Limb (tissue), 2 donors: ENCODE measurements around the gene RABL6.
"Not testable (repeated sequence)": the region's sequence is repeated elsewhere in the genome, so short reads cannot be mapped to it uniquely, and the experiment has no call there.

ENCODE experiments used
- DNase-seq, 2 donors: peaks; one replicate each; pipeline ENCODE4 v3.0.0-alpha.2; 2016; ENCODE audit errors: extremely low spot score in 2 of 2

RABL6 gene

GRCh38 chr9:136795000-136795348 is 12.8 kb upstream of the RABL6 start:
- DNase-seq: no peak

- no peak for DNase-seq
Observed at GRCh38 chr9:136796238-136796774, 11.4 kb upstream of the RABL6 start, which contains the start of gene CCDC183. Gene CCDC183 (plus strand): TSS chr9:136796338. CDS start chr9:136796398, 60 bp downstream.

GRCh38 chr9:136796775-136797347 is 10.9 kb upstream of the RABL6 start:
- DNase-seq: not testable (repeated sequence)

GRCh38 chr9:136798708-136799078 is 9.1 kb upstream of the RABL6 start:
- no peak for DNase-seq

- no peak for DNase-seq
Observed at GRCh38 chr9:136799079-136799853, 8.5 kb upstream of the RABL6 start.

- peak in 1 of 2 donors; percentile 88 for DNase-seq
Observed at GRCh38 chr9:136799854-136800657, 7.7 kb upstream of the RABL6 start.

- DNase-seq: no peak
Observed at GRCh38 chr9:136802321-136802720, 5.4 kb upstream of the RABL6 start.

- not testable (repeated sequence) for DNase-seq
Observed at GRCh38 chr9:136803009-136803550, 4.7 kb upstream of the RABL6 start.

- no peak for DNase-seq
Observed at GRCh38 chr9:136803551-136804508, 3.9 kb upstream of the RABL6 start.

- DNase-seq: no peak
Observed at GRCh38 chr9:136804509-136805206, 3.1 kb upstream of the RABL6 start.

GRCh38 chr9:136805207-136805740 is 2.5 kb upstream of the RABL6 start:
- DNase-seq: peak in 1 of 2 donors; percentile 25

GRCh38 chr9:136806067-136806466 is 1.7 kb upstream of the RABL6 start:
- peak in 1 of 2 donors; percentile 32 for DNase-seq

GRCh38 chr9:136806631-136807201 is 1.0 kb upstream of the RABL6 start:
- DNase-seq: peak in 1 of 2 donors; percentile 23

GRCh38 chr9:136808075-136808805 is 492 bp downstream of the RABL6 start:
- no peak for DNase-seq

GRCh38 chr9:136808806-136809158 is 1.0 kb downstream of the RABL6 start:
- DNase-seq: no peak

GRCh38 chr9:136814725-136815421 is 7.1 kb downstream of the RABL6 start:
- DNase-seq: no peak

- DNase-seq: no peak
Observed at GRCh38 chr9:136815422-136815782, 7.7 kb downstream of the RABL6 start.
